Islet of Langerhans (tissue), 1 donor: Measurements from ENCODE around the gene KIRREL3.

Experiments used
- FAIRE-seq: peaks from one replicate; lab custom pipeline; 2011; peaks lifted over from hg19 to GRCh38; lab: Jason Lieb, UNC

KIRREL3 gene

GRCh38 chr11:126704096-126704495, 296.5 kb downstream of the KIRREL3 start:
- no peak for FAIRE-seq

GRCh38 chr11:126703662-126704061, 296.9 kb downstream of the KIRREL3 start:
- no peak for FAIRE-seq

- FAIRE-seq: no peak
Measured at GRCh38 chr11:126702987-126703386, 297.6 kb downstream of the KIRREL3 start.

- FAIRE-seq: no peak
Measured at GRCh38 chr11:126702165-126702720, 298.3 kb downstream of the KIRREL3 start.

- no peak for FAIRE-seq
Measured at GRCh38 chr11:126701520-126701897, 299.1 kb downstream of the KIRREL3 start.

GRCh38 chr11:126700768-126701519, 299.6 kb downstream of the KIRREL3 start:
- no peak for FAIRE-seq

- no peak for FAIRE-seq
Measured at GRCh38 chr11:126698576-126698975, 302.0 kb downstream of the KIRREL3 start.

- no peak for FAIRE-seq
Measured at GRCh38 chr11:126697936-126698335, 302.6 kb downstream of the KIRREL3 start.

GRCh38 chr11:126696982-126697381, 303.6 kb downstream of the KIRREL3 start:
- FAIRE-seq: no peak

GRCh38 chr11:126695293-126695692, 305.3 kb downstream of the KIRREL3 start:
- no peak for FAIRE-seq

GRCh38 chr11:126694065-126694625, 306.4 kb downstream of the KIRREL3 start:
- no peak for FAIRE-seq

GRCh38 chr11:126687477-126687876, 313.1 kb downstream of the KIRREL3 start:
- no peak for FAIRE-seq

GRCh38 chr11:126686938-126687337, 313.6 kb downstream of the KIRREL3 start:
- FAIRE-seq: no peak

- no peak for FAIRE-seq
Measured at GRCh38 chr11:126683766-126684728, 316.5 kb downstream of the KIRREL3 start.

- no peak for FAIRE-seq
Measured at GRCh38 chr11:126682590-126682989, 318.0 kb downstream of the KIRREL3 start.

GRCh38 chr11:126680700-126681099, 319.9 kb downstream of the KIRREL3 start:
- FAIRE-seq: no peak

GRCh38 chr11:126680131-126680530, 320.4 kb downstream of the KIRREL3 start:
- FAIRE-seq: no peak

- FAIRE-seq: no peak
Measured at GRCh38 chr11:126679033-126679432, 321.5 kb downstream of the KIRREL3 start.

GRCh38 chr11:126676536-126676935, 324.0 kb downstream of the KIRREL3 start:
- FAIRE-seq: no peak

GRCh38 chr11:126673319-126673718, 327.3 kb downstream of the KIRREL3 start:
- no peak for FAIRE-seq

- FAIRE-seq: no peak
Measured at GRCh38 chr11:126669416-126669815, 331.2 kb downstream of the KIRREL3 start.

GRCh38 chr11:126664643-126665042, 335.9 kb downstream of the KIRREL3 start:
- FAIRE-seq: no peak
